Measurements from ENCODE around the gene SLC2A11.
A peak's percentile ranks its signal among the peaks of the same experiment; 100 is the strongest.

The SLC2A11 gene

DNA sequence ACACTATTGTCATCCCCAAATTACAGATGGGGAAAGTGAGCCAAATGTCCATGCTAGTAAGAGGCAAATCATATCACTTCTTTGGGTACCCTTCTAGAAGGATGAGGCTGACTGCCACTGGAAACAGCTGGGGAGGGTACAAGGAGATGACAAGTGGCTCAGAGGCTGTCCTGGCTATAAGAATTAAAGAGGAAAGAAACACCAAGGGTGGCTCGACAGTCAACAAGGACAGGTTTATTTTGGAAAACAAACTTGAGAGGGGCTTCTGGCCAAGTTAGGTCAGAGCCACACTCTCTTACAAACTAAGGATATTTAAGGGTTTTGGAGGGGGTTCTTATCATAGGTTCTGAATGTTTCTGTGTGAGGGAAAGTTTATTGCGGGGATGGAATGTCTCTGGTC, 34.5 kb downstream of the SLC2A11 start:
- H3K36me3 ChIP-seq (replicated peaks in 1 of 2; ENCODE audit: control insufficient read depth in 2 of 2, insufficient read depth in 2 of 2, low read length in 2 of 2) = peaks cover 14 to 21% of the 10 kb centered on the region in 2 donors
- H2BK120ac ChIP-seq (ENCODE audit: low read depth, low read length) = no peak overlapping the region
- no peak overlapping the region for H3K4me2 ChIP-seq (ENCODE audit: insufficient read depth, low read length, poor library complexity, severe bottlenecking)
- H2AFZ ChIP-seq (ENCODE audit: low read length) = no peak overlapping the region
- WGBS, 2 donors (ENCODE audit: extremely low coverage in 2 of 2, insufficient read length in 2 of 2, insufficient replicate concordance in 1 of 2) = no CpG with 5 or more reads among the region's 2 CpGs
- H4K91ac ChIP-seq (ENCODE audit: low read depth, low read length, poor library complexity) = no peak overlapping the region
- no peak overlapping the region for H3K9ac ChIP-seq (ENCODE audit: low read depth, low read length, poor library complexity)
- peaks cover 7 to 29% of the 10 kb centered on the region in 2 donors for H3K9me3 ChIP-seq (replicated peaks in 1 of 2; ENCODE audit: control insufficient read depth in 2 of 2, insufficient read depth in 1 of 2, low read depth in 1 of 2, low read length in 2 of 2)
- H2BK5ac ChIP-seq (ENCODE audit: low read length) = no peak overlapping the region
- no peak overlapping the region for H2BK12ac ChIP-seq (ENCODE audit: low read length)
- H3K23ac ChIP-seq (ENCODE audit: low read depth, low read length, poor library complexity) = no peak overlapping the region
- no peak overlapping the region for H3K14ac ChIP-seq (ENCODE audit: low read length)
- peaks cover 2 to 17% of the 10 kb centered on the region in 2 donors for H3K4me1 ChIP-seq (ENCODE audit: control insufficient read depth in 2 of 2, insufficient read depth in 1 of 2, low read depth in 1 of 2, low read length in 2 of 2)
- no peak overlapping the region for H3K4ac ChIP-seq (ENCODE audit: low read length)
- no peak overlapping the region for H2BK15ac ChIP-seq (ENCODE audit: low read length)
- DNase-seq (ENCODE audit: low spot score) = no peak
- no peak overlapping the region for H3K18ac ChIP-seq (ENCODE audit: low read length)
- H4K8ac ChIP-seq (ENCODE audit: low read depth, low read length) = no peak overlapping the region
- no peak overlapping the region for H3K27ac ChIP-seq (replicated peaks; ENCODE audit: low read length)
- H2AK5ac ChIP-seq (ENCODE audit: low read depth, low read length) = no peak overlapping the region
- no peak overlapping the region for H3K4me3 ChIP-seq (ENCODE audit: low read length in 2 of 2)
- peaks cover 4% of the 10 kb centered on the region for H3K79me1 ChIP-seq (ENCODE audit: low read depth, low read length)
- no peaks in the 10 kb centered on the region for H3K27me3 ChIP-seq (ENCODE audit: control insufficient read depth in 3 of 3, insufficient read depth in 3 of 3, low read depth in 1 of 3, low read length in 3 of 3)

- Histone ChIP-seq H3K79me1 (ENCODE audit: low read depth, low read length) (peaks cover 6% of the 10 kb centered on the region), H3K14ac (ENCODE audit: low read length) (no peak overlapping the region), H2BK5ac (ENCODE audit: low read length) (no peak overlapping the region), H3K4ac (ENCODE audit: low read length) (no peak overlapping the region), H3K27ac (replicated peaks; ENCODE audit: low read length) (no peak overlapping the region), H4K91ac (ENCODE audit: low read depth, low read length, poor library complexity) (no peak overlapping the region), H3K36me3 (replicated peaks in 1 of 2; ENCODE audit: control insufficient read depth in 2 of 2, insufficient read depth in 2 of 2, low read length in 2 of 2) (peaks cover 17 to 25% of the 10 kb centered on the region in 2 donors), H4K8ac (ENCODE audit: low read depth, low read length) (no peak overlapping the region), H2AFZ (ENCODE audit: low read length) (no peak overlapping the region), H2BK12ac (ENCODE audit: low read length) (no peak overlapping the region), H3K9me3 (replicated peaks in 1 of 2; ENCODE audit: control insufficient read depth in 2 of 2, insufficient read depth in 1 of 2, low read depth in 1 of 2, low read length in 2 of 2) (peaks cover 7 to 29% of the 10 kb centered on the region in 2 donors), H3K9ac (ENCODE audit: low read depth, low read length, poor library complexity) (no peak overlapping the region), H3K27me3 (ENCODE audit: control insufficient read depth in 3 of 3, insufficient read depth in 3 of 3, low read depth in 1 of 3, low read length in 3 of 3) (no peaks in the 10 kb centered on the region), H2AK5ac (ENCODE audit: low read depth, low read length) (no peak overlapping the region), H3K4me1 (ENCODE audit: control insufficient read depth in 2 of 2, insufficient read depth in 1 of 2, low read depth in 1 of 2, low read length in 2 of 2) (peaks cover 2 to 17% of the 10 kb centered on the region in 2 donors), H3K23ac (ENCODE audit: low read depth, low read length, poor library complexity) (no peak overlapping the region), H2BK15ac (ENCODE audit: low read length) (no peak overlapping the region), H2BK120ac (ENCODE audit: low read depth, low read length) (no peak overlapping the region), H3K4me2 (ENCODE audit: insufficient read depth, low read length, poor library complexity, severe bottlenecking) (no peak overlapping the region), H3K18ac (ENCODE audit: low read length) (no peak overlapping the region), H3K4me3 (ENCODE audit: low read length in 2 of 2) (no peak overlapping the region)
- no CpG with 5 or more reads among the region's 4 CpGs for whole genome bisulfite sequencing, 2 donors (ENCODE audit: extremely low coverage in 2 of 2, insufficient read length in 2 of 2, insufficient replicate concordance in 1 of 2)
- DNase-seq (ENCODE audit: low spot score) = no peak
These were observed 35.0 kb downstream of the SLC2A11 start for GRCh38 chr22:23892706-23893105.

DNA sequence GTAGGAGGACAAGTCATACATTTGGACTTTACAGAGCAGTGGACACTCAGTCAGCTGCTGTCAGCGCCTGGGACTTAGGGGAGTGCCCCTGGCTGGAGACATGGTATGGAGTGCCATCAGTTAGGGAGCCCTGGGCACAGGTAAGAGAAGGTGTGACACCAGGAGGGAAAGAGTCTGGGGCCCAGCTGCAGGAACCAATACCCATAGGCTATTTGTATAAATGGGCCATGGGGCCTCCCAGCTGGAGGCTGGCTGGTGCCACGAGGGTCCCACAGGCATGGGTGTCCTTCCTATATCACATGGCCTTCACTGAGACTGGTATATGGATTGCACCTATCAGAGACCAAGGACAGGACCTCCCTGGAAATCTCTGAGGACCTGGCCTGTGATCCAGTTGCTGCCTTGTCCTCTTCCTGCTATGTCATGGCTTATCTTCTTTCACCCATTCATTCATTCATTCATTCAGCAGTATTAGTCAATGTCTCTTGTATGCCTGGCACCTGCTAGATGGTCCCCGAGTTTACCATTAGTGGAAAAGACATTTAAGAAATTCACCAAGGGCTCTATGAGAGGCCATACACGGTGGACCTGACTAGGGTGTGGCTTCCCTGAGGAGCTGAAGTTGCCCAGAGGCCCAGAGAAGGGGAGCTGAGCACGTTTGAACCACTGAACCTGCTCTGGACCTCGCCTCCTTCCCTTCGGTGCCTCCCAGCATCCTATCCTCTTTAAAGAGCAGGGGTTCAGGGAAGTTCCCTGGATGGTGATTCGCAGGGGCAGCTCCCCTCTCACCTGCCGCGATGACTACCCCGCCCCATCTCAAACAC, 35.7 kb downstream of the SLC2A11 start:
- peak overlapping the region; percentile 56 for H2BK5ac ChIP-seq (ENCODE audit: low read length)
- no peak overlapping the region for H4K91ac ChIP-seq (ENCODE audit: low read depth, low read length, poor library complexity)
- WGBS, 2 donors (ENCODE audit: extremely low coverage in 2 of 2, insufficient read length in 2 of 2, insufficient replicate concordance in 1 of 2) = no CpG with 5 or more reads among the region's 11 CpGs
- peak overlapping the region; percentile 83 for H2BK120ac ChIP-seq (ENCODE audit: low read depth, low read length)
- no peaks in the 10 kb centered on the region for H3K27me3 ChIP-seq (ENCODE audit: control insufficient read depth in 3 of 3, insufficient read depth in 3 of 3, low read depth in 1 of 3, low read length in 3 of 3)
- H4K8ac ChIP-seq (ENCODE audit: low read depth, low read length) = peak overlapping the region; percentile 89
- peak overlapping the region; percentile 60 to 80 for H3K4me3 ChIP-seq (ENCODE audit: low read length in 2 of 2)
- H3K9me3 ChIP-seq (replicated peaks in 1 of 2; ENCODE audit: control insufficient read depth in 2 of 2, insufficient read depth in 1 of 2, low read depth in 1 of 2, low read length in 2 of 2) = peaks cover 7 to 29% of the 10 kb centered on the region in 2 donors
- H2BK15ac ChIP-seq (ENCODE audit: low read length) = peak overlapping the region; percentile 30
- H3K79me1 ChIP-seq (ENCODE audit: low read depth, low read length) = peaks cover 6% of the 10 kb centered on the region
- peaks cover 21 to 31% of the 10 kb centered on the region in 2 donors for H3K36me3 ChIP-seq (replicated peaks in 1 of 2; ENCODE audit: control insufficient read depth in 2 of 2, insufficient read depth in 2 of 2, low read length in 2 of 2)
- no peak overlapping the region for H3K14ac ChIP-seq (ENCODE audit: low read length)
- H3K4me2 ChIP-seq (ENCODE audit: insufficient read depth, low read length, poor library complexity, severe bottlenecking) = peak overlapping the region; percentile 92
- DNase-seq (ENCODE audit: low spot score) = no peak
- peak overlapping the region; percentile 97 for H3K18ac ChIP-seq (ENCODE audit: low read length)
- H3K4me1 ChIP-seq (ENCODE audit: control insufficient read depth in 2 of 2, insufficient read depth in 1 of 2, low read depth in 1 of 2, low read length in 2 of 2) = peaks cover 2 to 18% of the 10 kb centered on the region in 2 donors
- peak overlapping the region; percentile 73 for H3K9ac ChIP-seq (ENCODE audit: low read depth, low read length, poor library complexity)
- peak overlapping the region; percentile 90 for H3K27ac ChIP-seq (replicated peaks; ENCODE audit: low read length)
- peak overlapping the region; percentile 97 for H3K23ac ChIP-seq (ENCODE audit: low read depth, low read length, poor library complexity)
- H2BK12ac ChIP-seq (ENCODE audit: low read length) = peak overlapping the region; percentile 3
- H2AK5ac ChIP-seq (ENCODE audit: low read depth, low read length) = peak overlapping the region; percentile 8
- no peak overlapping the region for H3K4ac ChIP-seq (ENCODE audit: low read length)
- H2AFZ ChIP-seq (ENCODE audit: low read length) = peak overlapping the region; percentile 84

- Histone ChIP-seq H2AFZ (ENCODE audit: low read length) (peak within 1 kb of the TSS; percentile 84), H3K9me3 (replicated peaks in 1 of 2; ENCODE audit: control insufficient read depth in 2 of 2, insufficient read depth in 1 of 2, low read depth in 1 of 2, low read length in 2 of 2) (peaks cover 7 to 29% of the 10 kb centered on the region in 2 donors), H3K36me3 (replicated peaks in 1 of 2; ENCODE audit: control insufficient read depth in 2 of 2, insufficient read depth in 2 of 2, low read length in 2 of 2) (peaks cover 21 to 31% of the 10 kb centered on the region in 2 donors), H3K14ac (ENCODE audit: low read length) (peak within 1 kb of the TSS; percentile 91), H3K4me3 (ENCODE audit: low read length in 2 of 2) (peak within 1 kb of the TSS; percentile 60 to 92), H3K27me3 (ENCODE audit: control insufficient read depth in 3 of 3, insufficient read depth in 3 of 3, low read depth in 1 of 3, low read length in 3 of 3) (no peaks in the 10 kb centered on the region), H2BK120ac (ENCODE audit: low read depth, low read length) (peak within 1 kb of the TSS; percentile 83), H3K18ac (ENCODE audit: low read length) (peak within 1 kb of the TSS; percentile 99), H2BK12ac (ENCODE audit: low read length) (peak within 1 kb of the TSS; percentile 53), H3K4me1 (ENCODE audit: control insufficient read depth in 2 of 2, insufficient read depth in 1 of 2, low read depth in 1 of 2, low read length in 2 of 2) (peaks cover 2 to 16% of the 10 kb centered on the region in 2 donors), H2BK5ac (ENCODE audit: low read length) (peak within 1 kb of the TSS; percentile 97), H4K8ac (ENCODE audit: low read depth, low read length) (peak within 1 kb of the TSS; percentile 89), H3K79me1 (ENCODE audit: low read depth, low read length) (peaks cover 6% of the 10 kb centered on the region), H4K91ac (ENCODE audit: low read depth, low read length, poor library complexity) (peak within 1 kb of the TSS; percentile 77), H2AK5ac (ENCODE audit: low read depth, low read length) (peak within 1 kb of the TSS; percentile 93), H3K27ac (replicated peaks; ENCODE audit: low read length) (peak within 1 kb of the TSS; percentile 90), H2BK15ac (ENCODE audit: low read length) (peak within 1 kb of the TSS; percentile 91), H3K23ac (ENCODE audit: low read depth, low read length, poor library complexity) (peak within 1 kb of the TSS; percentile 98), H3K4ac (ENCODE audit: low read length) (peak within 1 kb of the TSS; percentile 97), H3K4me2 (ENCODE audit: insufficient read depth, low read length, poor library complexity, severe bottlenecking) (peak within 1 kb of the TSS; percentile 92), H3K9ac (ENCODE audit: low read depth, low read length, poor library complexity) (peak within 1 kb of the TSS; percentile 99)
- no CpG with 5 or more reads among the region's 72 CpGs for WGBS, 2 donors (ENCODE audit: extremely low coverage in 2 of 2, insufficient read length in 2 of 2, insufficient replicate concordance in 1 of 2)
- peak; percentile 96 for DNase-seq (ENCODE audit: low spot score)
These were observed 36.5 kb downstream of the SLC2A11 start, which contains the start of gene MIF for GRCh38 chr22:23893945-23894709. Gene MIF (plus strand): TSS chr22:23894383. CDS start chr22:23894475, 92 bp downstream.

All from neuronal stem cell (in vitro differentiated cells).